MCF 10A (cell line): ENCODE results near the gene GLP2R. TPM values are rescaled to one million over a fixed set of nuclear protein-coding genes. Genes with fewer than 3 reads are reported as not detected.

Experiments
- BruUV-seq: library from RNA; stranded (reverse); fragments of 400-500 nt; replicated peaks from 2 replicates; lab custom pipeline; 2021; lab: Mats Ljungman, UMichigan
- CTCF ChIA-PET: fragments of 300-600 bp; sonication (Branson Sonifier 250); formaldehyde crosslinking; extraction: SDS; loops from one replicate; lab custom pipeline; 2021; ENCODE audit warnings: antibody characterized with exemption, inconsistent platforms; lab: Yijun Ruan, JAX
- POLR2A ChIA-PET: fragments of 300-600, 350-650 bp; sonication (Branson Sonifier 250); formaldehyde crosslinking; extraction: SDS; loops from one replicate; lab custom pipeline; 2020; ENCODE audit warnings: antibody characterized with exemption, inconsistent platforms; lab: Yijun Ruan, JAX
- DNase-seq: peaks from one replicate; pipeline ENCODE4 v3.0.0-alpha.2; 2018; ENCODE audit not compliant: unreplicated experiment
- H3K27ac Mint-ChIP-seq: one replicate; pipeline ENCODE4 v1.8.0; 2022; ENCODE audit warnings: mild to moderate bottlenecking, low read depth, mixed read lengths; ENCODE audit not compliant: unreplicated experiment
- H3K27me3 Mint-ChIP-seq: one replicate; pipeline ENCODE4 v1.8.0; 2022; ENCODE audit warnings: mixed read lengths; ENCODE audit not compliant: insufficient read depth, unreplicated experiment
- H3K36me3 Mint-ChIP-seq: one replicate; pipeline ENCODE4 v1.8.0; 2022; ENCODE audit warnings: mild to moderate bottlenecking, moderate library complexity, mixed read lengths; ENCODE audit not compliant: insufficient read depth, unreplicated experiment
- H3K4me1 Mint-ChIP-seq: one replicate; pipeline ENCODE4 v1.8.0; 2022; ENCODE audit warnings: mixed read lengths; ENCODE audit not compliant: insufficient read depth, unreplicated experiment
- H3K4me3 Mint-ChIP-seq: one replicate; pipeline ENCODE4 v1.8.0; 2022; ENCODE audit warnings: mild to moderate bottlenecking, moderate library complexity, mixed read lengths; ENCODE audit not compliant: unreplicated experiment
- H3K9me3 Mint-ChIP-seq: one replicate; pipeline ENCODE4 v1.8.0; 2022; ENCODE audit warnings: mixed read lengths; ENCODE audit not compliant: unreplicated experiment
- intact Hi-C: fragments of 100-400 bp; cut with micrococcal nuclease; formaldehyde crosslinking; loops from 2 replicates; pipeline ENCODE4 v1.14.1; 2022
- total RNA-seq: library from RNA; stranded (reverse); gene quantifications from 2 replicates; pipeline ENCODE4 v1.2.3, GENCODE V29; 2022
- TF ChIP-seq, protein P1 (sequence below): fragments of 200-600 bp; IDR thresholded peaks from one replicate; pipeline ENCODE4 v1.8.0; 2022; ENCODE audit warnings: antibody characterized with exemption, mild to moderate bottlenecking; ENCODE audit not compliant: unreplicated experiment

The GLP2R gene
- total RNA-seq, 1 experiment from 2014 or later = 0.09 TPM

DNA sequence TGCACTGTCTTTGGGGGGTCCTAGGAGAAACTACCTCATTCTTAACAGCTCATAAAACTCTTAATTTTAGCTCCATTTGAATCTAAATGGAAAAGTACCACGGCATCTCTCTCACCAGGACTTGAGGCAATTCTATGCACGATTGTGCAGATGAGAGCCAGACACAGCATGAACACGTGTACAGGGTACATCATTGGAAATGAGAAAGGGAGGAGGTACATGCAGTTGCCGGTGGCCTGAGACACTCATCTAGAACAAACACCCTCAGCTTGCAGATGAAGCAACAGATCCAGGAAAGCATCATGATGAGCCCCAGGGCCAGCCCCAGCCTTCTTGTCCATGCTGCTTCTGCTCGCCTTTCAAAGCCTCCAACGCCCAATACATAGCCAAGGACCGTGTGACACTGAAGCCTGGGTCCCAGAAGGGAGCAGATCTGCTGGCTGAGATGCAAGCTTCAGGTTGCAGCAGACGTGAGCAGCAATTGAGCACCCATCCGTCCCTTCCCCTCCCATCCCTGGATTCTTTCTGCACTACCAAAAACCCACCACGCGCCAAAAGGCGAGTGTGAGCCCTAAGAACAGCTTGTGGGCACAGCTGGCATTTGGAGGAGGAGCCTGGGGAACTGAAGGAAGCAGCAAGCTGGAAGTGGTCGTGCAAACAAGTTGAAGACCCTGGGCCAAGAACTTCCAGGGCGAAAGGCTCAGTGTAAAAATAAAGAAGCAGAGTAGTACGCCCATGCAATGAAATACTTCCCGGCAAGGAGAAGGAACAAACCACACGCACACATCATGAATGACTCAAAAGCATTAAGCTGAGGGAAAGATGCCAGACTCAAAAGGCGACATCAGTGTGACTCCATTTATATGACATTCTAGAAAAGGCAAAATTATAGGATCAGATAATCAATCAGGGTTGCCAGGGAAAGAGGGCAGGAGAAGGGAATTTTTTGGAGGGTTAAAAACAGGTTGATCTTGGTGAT is 86.7 kb downstream of the GLP2R start:
- BruUV-seq = no TSS peak
- intact Hi-C loops = no loop called here
- no peak for DNase-seq
- Mint-ChIP-seq H3K4me1 (no peaks in the 10 kb centered on the region), H3K27me3 (no peaks in the 10 kb centered on the region), H3K27ac (no peak overlapping the region), H3K4me3 (no peak overlapping the region), H3K9me3 (peaks cover 17% of the 10 kb centered on the region), H3K36me3 (peaks cover 5% of the 10 kb centered on the region)
- TF ChIP-seq, protein P1, sequence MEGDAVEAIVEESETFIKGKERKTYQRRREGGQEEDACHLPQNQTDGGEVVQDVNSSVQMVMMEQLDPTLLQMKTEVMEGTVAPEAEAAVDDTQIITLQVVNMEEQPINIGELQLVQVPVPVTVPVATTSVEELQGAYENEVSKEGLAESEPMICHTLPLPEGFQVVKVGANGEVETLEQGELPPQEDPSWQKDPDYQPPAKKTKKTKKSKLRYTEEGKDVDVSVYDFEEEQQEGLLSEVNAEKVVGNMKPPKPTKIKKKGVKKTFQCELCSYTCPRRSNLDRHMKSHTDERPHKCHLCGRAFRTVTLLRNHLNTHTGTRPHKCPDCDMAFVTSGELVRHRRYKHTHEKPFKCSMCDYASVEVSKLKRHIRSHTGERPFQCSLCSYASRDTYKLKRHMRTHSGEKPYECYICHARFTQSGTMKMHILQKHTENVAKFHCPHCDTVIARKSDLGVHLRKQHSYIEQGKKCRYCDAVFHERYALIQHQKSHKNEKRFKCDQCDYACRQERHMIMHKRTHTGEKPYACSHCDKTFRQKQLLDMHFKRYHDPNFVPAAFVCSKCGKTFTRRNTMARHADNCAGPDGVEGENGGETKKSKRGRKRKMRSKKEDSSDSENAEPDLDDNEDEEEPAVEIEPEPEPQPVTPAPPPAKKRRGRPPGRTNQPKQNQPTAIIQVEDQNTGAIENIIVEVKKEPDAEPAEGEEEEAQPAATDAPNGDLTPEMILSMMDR = no peak
- POLR2A ChIA-PET = interaction anchor here (0.7 kb wide), 1 partner anchor 11 kb away, joined by 3 read pairs; no protein-coding TSS in a partner anchor
- CTCF ChIA-PET = no interaction called here

DNA sequence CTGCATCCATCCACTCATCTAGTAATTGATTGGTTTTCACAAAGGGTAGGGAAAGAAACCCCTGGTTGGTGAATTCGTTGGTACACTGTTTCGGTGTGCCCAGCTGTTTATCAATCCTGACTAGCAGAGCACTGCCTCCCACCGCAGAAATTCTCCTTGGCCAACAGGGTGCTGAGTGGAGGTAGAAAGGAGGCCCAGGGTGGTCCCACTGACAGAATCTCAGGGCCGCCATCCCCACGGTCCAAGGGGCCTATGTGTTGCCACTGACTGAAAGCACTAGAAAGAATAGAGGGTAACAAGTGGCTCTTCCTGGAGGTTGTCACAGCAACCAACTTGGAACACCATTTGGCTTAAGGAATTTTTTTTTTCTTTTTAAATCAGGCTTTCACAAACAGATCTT is 87.8 kb downstream of the GLP2R start:
- H3K36me3 Mint-ChIP-seq = peaks cover 5% of the 10 kb centered on the region
- no peak overlapping the region for H3K27ac Mint-ChIP-seq
- ChIA-PET CTCF (no interaction called here), POLR2A (no interaction called here)
- H3K27me3 Mint-ChIP-seq = no peaks in the 10 kb centered on the region
- no peak for DNase-seq
- H3K4me3 Mint-ChIP-seq = no peak overlapping the region
- no TSS peak for BruUV-seq
- intact Hi-C loops = no loop called here
- peaks cover 17% of the 10 kb centered on the region for H3K9me3 Mint-ChIP-seq
- TF ChIP-seq, protein P1 = no peak
- H3K4me1 Mint-ChIP-seq = no peaks in the 10 kb centered on the region

DNA sequence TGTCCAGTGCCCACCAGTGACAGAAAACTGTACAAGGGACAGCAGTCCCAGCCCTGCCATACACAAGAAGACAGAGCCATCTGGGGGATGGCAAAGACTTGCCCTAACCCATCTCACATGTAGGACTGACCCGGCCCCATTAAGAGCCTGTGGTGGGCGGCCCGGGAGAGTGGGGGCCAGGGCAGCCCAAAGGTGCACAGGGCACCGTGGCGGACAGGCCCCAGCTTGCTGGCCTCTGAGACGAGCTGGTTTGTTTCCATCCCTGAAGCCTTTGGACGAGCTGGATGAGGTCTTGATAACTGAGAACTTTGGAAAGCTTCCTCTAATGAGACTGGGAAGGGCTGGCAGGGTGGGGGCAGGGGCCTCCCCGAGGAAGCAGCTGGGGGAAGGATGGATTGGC is 90.4 kb downstream of the GLP2R start:
- H3K27ac Mint-ChIP-seq = no peak overlapping the region
- peaks cover 5% of the 10 kb centered on the region for H3K36me3 Mint-ChIP-seq
- CTCF ChIA-PET = interaction anchor here (0.6 to 0.9 kb wide), 2 partner anchors 19 to 698 kb away, joined by 3 to 4 read pairs; no protein-coding TSS in a partner anchor
- POLR2A ChIA-PET = no interaction called here
- BruUV-seq = no TSS peak
- peaks cover 8% of the 10 kb centered on the region for H3K9me3 Mint-ChIP-seq
- TF ChIP-seq, protein P1 = no peak
- intact Hi-C loops = no loop called here
- H3K27me3 Mint-ChIP-seq = no peaks in the 10 kb centered on the region
- H3K4me1 Mint-ChIP-seq = no peaks in the 10 kb centered on the region
- DNase-seq = no peak
- H3K4me3 Mint-ChIP-seq = no peak overlapping the region

DNA sequence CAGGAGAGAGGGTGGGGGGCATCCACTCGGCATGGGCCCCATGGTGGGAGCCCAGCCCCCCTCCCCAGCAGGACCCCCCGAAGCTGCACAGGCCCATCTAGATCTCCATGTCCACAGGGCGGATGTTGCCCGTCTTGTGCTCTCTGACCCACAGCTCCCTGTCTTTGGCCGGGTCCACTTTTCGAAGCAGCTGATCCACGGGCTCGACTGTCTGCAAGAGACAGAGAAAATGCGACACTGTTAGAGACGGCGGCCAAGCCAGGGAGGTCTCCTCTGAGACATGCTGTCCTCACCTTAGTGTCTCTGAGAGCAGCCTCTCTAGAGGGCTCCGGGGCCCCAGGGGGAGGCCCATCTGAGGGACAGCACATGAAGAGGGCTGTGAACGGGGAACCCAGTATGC is 91.4 kb downstream of the GLP2R start:
- ChIA-PET CTCF (interaction anchor here (1.1 to 1.4 kb wide), 2 partner anchors 9 to 700 kb away, joined by 6 to 7 read pairs; no protein-coding TSS in a partner anchor), POLR2A (no interaction called here)
- Mint-ChIP-seq H3K4me1 (no peaks in the 10 kb centered on the region), H3K4me3 (no peak overlapping the region), H3K27me3 (no peaks in the 10 kb centered on the region), H3K9me3 (peaks cover 8% of the 10 kb centered on the region), H3K27ac (no peak overlapping the region), H3K36me3 (peaks cover 5% of the 10 kb centered on the region)
- BruUV-seq = no TSS peak
- intact Hi-C loops = no loop called here
- TF ChIP-seq, protein P1 = no peak
- DNase-seq = no peak
